IPS-20b (cell line): ENCODE data around the gene ACSBG1.
"Not testable (repeated sequence)": the region's sequence is repeated elsewhere in the genome, so short reads cannot be mapped to it uniquely, and the experiment has no call there.

ENCODE experiments used
- H3K27ac ChIP-seq: one replicate; pipeline ENCODE4 v1.5.1; 2013; ENCODE audit warnings: low read length
- H3K27me3 ChIP-seq: 2 replicates; pipeline ENCODE4 v1.6.1; 2013; ENCODE audit warnings: mild to moderate bottlenecking, low read length, inconsistent platforms; ENCODE audit not compliant: insufficient read depth
- H3K36me3 ChIP-seq: 2 replicates; pipeline ENCODE4 v1.6.1; 2013; ENCODE audit warnings: low read depth, mild to moderate bottlenecking, inconsistent platforms, low read length, moderate library complexity; ENCODE audit not compliant: insufficient read depth
- H3K4me1 ChIP-seq: 2 replicates; pipeline ENCODE4 v1.6.1; 2013; ENCODE audit warnings: mild to moderate bottlenecking, control low read depth, inconsistent platforms, low read length, moderate library complexity; ENCODE audit not compliant: insufficient read depth
- H3K4me3 ChIP-seq: 2 replicates; pipeline ENCODE4 v1.5.1; 2013; ENCODE audit warnings: mild to moderate bottlenecking, low read length, inconsistent platforms
- H3K9ac ChIP-seq: 2 replicates; pipeline ENCODE4 v1.6.1; 2013; ENCODE audit warnings: low read depth, mild to moderate bottlenecking, inconsistent platforms, low read length, moderate library complexity
- H3K9me3 ChIP-seq: 2 replicates; pipeline ENCODE4 v1.6.1; 2013; ENCODE audit warnings: mild to moderate bottlenecking, low read depth, low read length, inconsistent platforms; ENCODE audit not compliant: insufficient read depth

The ACSBG1 gene

DNA sequence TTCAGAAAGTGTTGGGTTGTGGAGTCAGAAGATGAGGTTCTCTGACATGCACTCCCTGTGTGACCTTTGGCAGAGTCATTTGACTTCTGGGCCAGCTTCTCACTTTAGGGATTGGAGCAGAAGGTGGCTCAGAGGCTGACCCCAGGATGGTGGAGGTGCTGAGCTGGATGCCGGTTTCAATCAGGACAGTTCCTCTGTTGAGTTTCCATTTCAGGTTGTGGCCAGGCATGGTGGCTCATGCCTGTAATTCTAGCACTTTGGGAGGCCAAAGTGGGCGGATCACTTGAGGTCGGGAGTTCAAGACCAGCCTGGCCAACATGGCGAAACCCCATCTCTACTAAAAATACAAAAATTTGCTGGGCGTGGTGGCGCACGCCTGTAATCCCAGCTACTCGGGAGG is 83.3 kb downstream of the ACSBG1 start:
- Histone ChIP-seq H3K4me1 (peaks cover 12% of the 10 kb centered on the region), H3K27me3 (peaks cover 14% of the 10 kb centered on the region; the same call in 1 of the 2 replicates)
- H3K27ac ChIP-seq, H3K36me3 ChIP-seq, H3K9ac ChIP-seq, H3K4me3 ChIP-seq, H3K9me3 ChIP-seq: not testable (repeated sequence)

DNA sequence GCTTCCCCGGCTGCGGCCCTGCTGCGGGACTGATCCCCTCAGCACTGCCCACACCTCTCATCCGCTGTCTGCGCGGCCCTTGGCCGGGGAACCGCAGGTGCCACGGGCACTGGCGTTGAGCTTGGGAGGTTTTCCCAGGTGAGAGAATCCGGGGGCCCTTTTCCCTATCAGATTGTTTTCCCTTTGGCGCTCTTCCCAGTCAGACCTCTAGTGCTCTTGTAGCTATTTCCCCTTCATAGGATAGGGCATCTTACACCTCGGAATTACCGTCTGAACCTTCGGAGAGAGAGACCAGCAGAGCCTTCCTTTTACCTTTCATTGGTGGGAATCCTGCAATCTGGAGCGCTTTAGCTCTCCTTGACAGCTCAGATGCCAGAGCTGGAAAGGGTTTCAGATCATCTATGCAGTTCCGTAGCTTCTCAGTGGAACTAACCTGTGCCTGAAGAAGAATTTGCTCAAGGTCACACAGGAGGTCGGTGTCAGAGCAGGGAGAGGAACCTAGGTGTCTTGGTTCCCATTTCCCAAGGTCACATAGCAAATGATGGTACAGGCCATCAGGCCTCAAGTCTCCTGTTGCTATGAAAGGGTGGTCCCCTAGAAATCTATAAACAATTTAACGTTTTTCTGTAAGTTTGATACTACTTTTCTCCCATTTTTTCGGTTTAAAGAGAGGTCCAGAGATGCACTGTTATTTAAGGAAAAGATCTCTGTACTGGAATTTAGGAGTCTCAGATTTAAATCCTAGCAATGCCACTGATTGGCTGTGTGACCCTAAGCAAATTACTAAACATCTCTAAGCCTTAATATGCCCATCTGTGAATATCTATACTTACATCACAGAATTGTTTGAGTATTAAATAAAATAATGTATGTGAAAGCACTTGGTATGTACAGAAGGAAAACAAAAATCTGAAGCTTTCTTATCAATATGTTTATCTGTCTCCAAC is 84.3 kb downstream of the ACSBG1 start:
- no peaks in the 10 kb centered on the region for H3K9me3 ChIP-seq
- H3K27ac ChIP-seq, result no peak overlapping the region
- peak overlapping the region; percentile 93 for H3K4me3 ChIP-seq
- no peaks in the 10 kb centered on the region for H3K36me3 ChIP-seq
- peak overlapping the region; percentile 53; the same call in 1 of the 2 replicates for H3K9ac ChIP-seq
- peaks cover 14% of the 10 kb centered on the region; the same call in 1 of the 2 replicates for H3K27me3 ChIP-seq
- H3K4me1 ChIP-seq, result 0 out of 2 replicates have a peak, but pooled peaks cover 6% of the 10 kb centered on the region

DNA sequence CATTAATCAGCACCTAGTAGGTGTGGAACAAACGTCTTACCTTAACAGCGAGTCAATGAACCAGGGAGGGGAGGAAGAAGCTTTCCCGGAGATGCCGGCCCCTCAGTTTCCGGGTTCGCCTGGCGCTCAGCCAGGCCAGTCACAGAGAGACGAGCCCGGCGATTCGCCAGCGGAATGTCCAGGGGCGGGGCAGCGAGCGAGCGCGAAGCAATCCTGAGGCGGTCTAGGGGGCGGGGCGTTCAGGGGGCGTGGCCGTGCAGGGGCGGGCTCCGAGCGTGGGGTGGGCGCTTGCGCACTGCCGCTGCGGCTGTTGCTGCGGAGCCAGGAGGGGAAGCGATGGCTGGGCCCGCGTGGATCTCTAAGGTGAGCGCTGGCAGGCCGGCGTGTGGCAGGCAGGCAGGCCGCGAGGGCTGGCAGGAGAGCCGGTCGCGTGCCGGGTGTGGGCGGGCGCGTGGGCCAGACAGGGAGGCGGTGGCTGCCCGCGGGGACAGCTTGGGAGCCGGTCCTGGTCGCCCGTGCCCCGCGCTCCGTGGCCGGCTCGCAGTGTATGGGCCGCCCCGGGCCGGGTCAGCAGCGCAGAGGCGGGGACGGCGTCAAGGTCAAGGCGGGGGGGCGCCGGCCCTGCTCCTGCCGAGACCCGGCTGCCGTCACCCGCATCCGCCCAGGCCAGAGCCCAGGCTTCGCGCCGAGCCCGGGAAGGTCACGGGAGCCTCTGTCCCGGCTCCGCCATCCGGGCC is 85.1 kb downstream of the ACSBG1 start, which contains the start of gene IDH3A:
Gene IDH3A, plus strand, starts transcription at position 295 of the 737 bp plus-strand sequence. Its CDS starts 42 bp downstream, at position 337.
- Histone ChIP-seq H3K27ac (no peak within 1 kb of the TSS), H3K4me1 (0 out of 2 replicates have a peak, but pooled peaks cover 6% of the 10 kb centered on the region), H3K4me3 (peak within 1 kb of the TSS; percentile 93), H3K9ac (peak within 1 kb of the TSS; percentile 78; the same call in 1 of the 2 replicates), H3K27me3 (peaks cover 14% of the 10 kb centered on the region; the same call in 1 of the 2 replicates), H3K9me3 (no peaks in the 10 kb centered on the region), H3K36me3 (no peaks in the 10 kb centered on the region)

DNA sequence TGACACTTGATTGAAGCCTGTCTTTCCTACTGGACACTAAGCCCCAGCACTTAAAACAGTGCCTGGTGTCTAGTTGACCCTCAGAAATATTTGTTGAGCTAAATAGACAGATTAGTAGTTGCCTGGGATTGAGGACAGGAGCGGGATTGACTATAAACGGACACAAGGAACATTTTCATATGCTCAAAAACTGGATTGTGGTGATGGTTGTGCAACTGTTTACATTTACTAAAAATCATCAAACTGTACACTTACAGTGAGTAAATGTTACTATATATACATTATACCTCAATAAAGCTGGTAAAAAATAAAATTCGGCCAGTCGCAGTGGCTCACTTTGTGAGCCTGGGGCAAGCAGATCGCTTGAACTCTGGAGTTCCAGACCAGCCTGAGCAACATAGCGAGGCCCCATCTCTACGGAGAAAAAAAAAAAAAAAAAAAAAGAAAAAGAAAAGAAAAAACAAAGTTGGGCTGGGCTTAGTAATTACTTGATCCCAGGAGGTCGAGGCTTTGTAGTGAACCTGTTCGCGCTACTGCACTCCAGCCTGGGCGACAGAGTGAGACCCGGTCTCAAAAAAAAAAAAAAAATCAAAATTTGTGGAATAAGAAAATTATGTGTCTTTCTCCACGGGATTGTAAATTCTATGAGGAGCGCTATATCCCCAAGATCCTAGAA is 85.8 kb downstream of the ACSBG1 start:
- Histone ChIP-seq H3K27me3 (peaks cover 14% of the 10 kb centered on the region; the same call in 1 of the 2 replicates), H3K9me3 (no peaks in the 10 kb centered on the region), H3K4me3 (peak overlapping the region; percentile 93), H3K27ac (no peak overlapping the region), H3K9ac (peak overlapping the region; percentile 78; the same call in 1 of the 2 replicates), H3K4me1 (0 out of 2 replicates have a peak, but pooled peaks cover 6% of the 10 kb centered on the region), H3K36me3 (no peaks in the 10 kb centered on the region)

DNA sequence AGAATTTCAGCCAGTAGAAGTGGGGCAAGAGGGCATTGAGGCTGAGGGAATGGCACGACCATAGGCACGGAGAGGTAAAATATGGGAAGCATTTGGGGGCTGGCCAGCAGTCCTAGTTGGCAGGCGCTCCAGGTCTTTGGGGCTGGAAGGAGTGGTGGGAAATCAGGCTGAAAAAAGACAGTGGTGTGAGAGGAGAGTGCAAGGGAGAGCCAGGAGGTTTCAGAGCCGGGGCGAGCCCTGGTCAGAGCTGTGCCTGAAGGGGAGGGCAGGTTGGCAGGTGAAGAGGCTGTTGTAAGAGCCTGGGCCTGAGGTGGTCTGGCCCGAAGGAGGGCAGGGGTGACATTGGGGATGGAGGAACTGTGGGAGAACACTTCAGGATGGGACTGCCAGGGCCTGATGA is 86.8 kb downstream of the ACSBG1 start:
- Histone ChIP-seq H3K4me3 (no peak overlapping the region), H3K4me1 (0 out of 2 replicates have a peak, but pooled peaks cover 6% of the 10 kb centered on the region), H3K9ac (no peak overlapping the region), H3K9me3 (no peaks in the 10 kb centered on the region), H3K27me3 (peaks cover 14% of the 10 kb centered on the region; the same call in 1 of the 2 replicates), H3K27ac (no peak overlapping the region), H3K36me3 (no peaks in the 10 kb centered on the region)

DNA sequence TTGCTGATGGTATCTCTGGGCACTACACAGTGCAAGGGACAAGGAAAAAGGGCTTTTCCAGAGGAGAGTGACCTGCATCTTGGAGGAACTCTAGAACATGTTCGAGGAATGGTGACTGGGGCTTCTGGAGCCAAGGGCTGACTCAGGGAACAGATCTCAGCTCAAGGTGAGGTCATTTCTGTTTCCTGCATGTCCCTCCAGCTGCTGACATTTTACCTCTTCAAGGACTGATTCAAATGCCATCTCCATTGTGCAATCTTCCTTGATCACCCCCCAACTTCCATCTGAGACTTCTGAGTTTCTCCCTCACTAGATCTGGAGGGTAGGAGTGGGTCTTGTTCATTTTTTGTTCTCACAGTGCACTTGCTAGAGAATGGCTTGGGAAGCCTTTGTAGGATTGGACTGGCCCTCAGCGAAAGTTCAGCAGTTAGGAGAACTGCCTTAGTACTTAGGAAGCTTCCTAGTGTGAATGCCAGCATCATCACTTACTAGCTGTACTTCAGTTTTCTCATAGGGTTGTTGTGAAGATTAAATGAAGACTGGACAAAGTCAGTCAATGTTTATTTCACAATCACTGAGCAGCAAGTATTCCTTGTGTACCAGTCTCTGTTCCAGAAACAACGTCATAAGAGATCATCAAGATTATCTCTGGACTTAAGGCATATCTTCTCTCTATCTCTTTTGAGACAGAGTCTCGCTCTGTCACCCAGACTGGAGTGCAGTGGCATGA is 87.8 kb downstream of the ACSBG1 start:
- Histone ChIP-seq H3K27me3 (peaks cover 14% of the 10 kb centered on the region; the same call in 1 of the 2 replicates), H3K27ac (no peak overlapping the region)

DNA sequence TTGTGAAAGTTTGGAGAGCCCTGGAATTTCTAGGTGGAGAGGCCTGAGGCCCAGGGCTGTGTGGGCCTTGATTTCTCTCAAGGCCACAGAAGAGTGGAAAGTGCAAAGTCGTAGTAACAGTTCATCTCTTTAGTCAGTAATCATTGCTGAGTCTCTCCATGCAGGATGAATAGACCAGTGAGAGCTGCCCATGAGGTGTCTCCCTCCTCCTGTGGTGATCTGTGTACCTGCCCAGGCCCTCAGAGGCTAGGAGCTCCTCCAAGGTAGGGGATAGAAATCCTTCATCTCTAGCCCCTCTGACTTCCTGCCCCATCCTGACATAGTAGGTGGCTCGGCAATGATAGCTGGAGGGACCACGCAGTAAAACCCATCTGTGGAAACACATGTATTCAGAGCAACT is 92.0 kb downstream of the ACSBG1 start:
- H3K4me1 ChIP-seq, result no peaks in the 10 kb centered on the region
- no peaks in the 10 kb centered on the region for H3K9me3 ChIP-seq
- H3K27me3 ChIP-seq, result no peaks in the 10 kb centered on the region
- H3K9ac ChIP-seq, result no peak overlapping the region
- no peaks in the 10 kb centered on the region for H3K36me3 ChIP-seq
- H3K4me3 ChIP-seq, result no peak overlapping the region
- no peak overlapping the region for H3K27ac ChIP-seq

More for the DNA sequence above, 87.8 kb downstream of the ACSBG1 start:
- no peaks in the 10 kb centered on the region for H3K36me3 ChIP-seq
- H3K9me3 ChIP-seq, result no peaks in the 10 kb centered on the region
- no peak overlapping the region for H3K4me3 ChIP-seq
- no peak overlapping the region for H3K9ac ChIP-seq
- 0 out of 2 replicates have a peak, but pooled peaks cover 6% of the 10 kb centered on the region for H3K4me1 ChIP-seq

DNA sequence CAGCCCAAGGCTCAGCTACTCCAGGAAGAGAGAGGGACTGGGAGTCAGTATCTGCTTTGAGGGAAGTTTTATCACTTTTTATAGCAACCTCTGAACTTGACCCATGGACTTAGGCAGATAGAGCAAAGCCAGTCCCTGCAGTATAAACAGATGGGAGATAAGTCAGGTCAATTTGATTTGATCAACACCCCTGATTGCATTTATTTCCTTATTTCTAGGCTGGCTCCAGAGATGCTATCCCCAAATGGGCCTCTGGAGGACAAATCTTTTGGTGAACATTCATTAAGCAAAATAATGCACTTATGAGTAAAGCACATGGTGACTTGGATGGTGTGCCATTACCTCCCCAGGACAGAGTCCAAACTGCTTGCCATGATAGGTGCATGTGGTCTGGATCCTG is 94.1 kb downstream of the ACSBG1 start:
- Histone ChIP-seq H3K36me3 (no peaks in the 10 kb centered on the region), H3K4me3 (no peak overlapping the region), H3K4me1 (no peaks in the 10 kb centered on the region), H3K27ac (no peak overlapping the region), H3K27me3 (no peaks in the 10 kb centered on the region), H3K9me3 (no peaks in the 10 kb centered on the region), H3K9ac (no peak overlapping the region)

DNA sequence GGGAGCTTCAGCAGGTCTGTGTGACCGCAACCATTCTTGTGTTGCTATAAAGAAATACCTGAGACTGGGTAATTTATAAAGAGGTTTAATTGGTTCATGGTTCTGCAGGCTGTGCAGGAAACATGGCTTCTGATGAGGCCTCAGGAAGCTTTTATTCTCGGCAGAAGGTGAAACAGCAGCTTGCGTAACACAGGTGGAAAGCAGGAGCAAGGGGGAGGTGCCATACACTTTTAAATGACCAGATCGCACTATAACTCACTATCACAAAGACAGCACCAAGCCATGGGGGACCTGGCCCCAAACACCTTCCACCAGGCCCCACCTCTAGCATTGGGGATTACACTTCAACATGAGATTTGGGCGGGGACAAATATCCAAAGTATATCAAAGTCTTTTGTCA is 94.8 kb downstream of the ACSBG1 start:
- H3K27me3 ChIP-seq, result no peaks in the 10 kb centered on the region
- H3K36me3 ChIP-seq, result no peaks in the 10 kb centered on the region
- H3K27ac ChIP-seq, result no peak overlapping the region
- H3K4me1 ChIP-seq, result no peaks in the 10 kb centered on the region
- H3K9me3 ChIP-seq, result no peaks in the 10 kb centered on the region
- no peak overlapping the region for H3K4me3 ChIP-seq
- no peak overlapping the region for H3K9ac ChIP-seq

DNA sequence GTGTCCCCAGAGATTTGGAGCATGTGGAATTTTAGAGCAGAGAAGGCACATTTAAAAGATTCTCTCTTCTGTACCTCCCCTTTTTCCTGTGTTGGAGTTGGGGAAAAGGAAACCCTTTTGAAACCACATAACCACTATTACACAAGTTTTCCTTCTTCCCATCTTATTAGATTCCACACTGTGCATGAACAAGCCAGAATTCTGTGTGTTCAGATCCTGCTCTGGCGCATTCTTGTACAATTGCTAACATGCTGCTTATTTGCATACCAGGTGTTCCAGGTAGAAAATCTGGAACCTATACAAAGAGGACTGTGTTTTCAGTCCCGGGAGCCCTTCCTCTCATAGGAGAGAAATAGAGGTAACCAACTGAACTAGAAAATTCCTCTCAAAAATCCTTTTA is 100.6 kb downstream of the ACSBG1 start:
- H3K9me3 ChIP-seq, result no peaks in the 10 kb centered on the region
- no peaks in the 10 kb centered on the region for H3K27me3 ChIP-seq
- no peak overlapping the region for H3K4me3 ChIP-seq
- H3K4me1 ChIP-seq, result peaks cover 6% of the 10 kb centered on the region; the same call in 1 of the 2 replicates
- H3K27ac ChIP-seq, result no peak overlapping the region
- H3K36me3 ChIP-seq, result no peaks in the 10 kb centered on the region
- no peak overlapping the region for H3K9ac ChIP-seq
